IPS DF 4.7 (cell line): ENCODE data around the gene POU5F1.

Experiments
- DNase-seq: peaks from one replicate; pipeline ENCODE4 v3.0.0-alpha.2; 2013; ENCODE audit warnings: low spot score; ENCODE audit errors: extremely low read depth

POU5F1 gene

DNA sequence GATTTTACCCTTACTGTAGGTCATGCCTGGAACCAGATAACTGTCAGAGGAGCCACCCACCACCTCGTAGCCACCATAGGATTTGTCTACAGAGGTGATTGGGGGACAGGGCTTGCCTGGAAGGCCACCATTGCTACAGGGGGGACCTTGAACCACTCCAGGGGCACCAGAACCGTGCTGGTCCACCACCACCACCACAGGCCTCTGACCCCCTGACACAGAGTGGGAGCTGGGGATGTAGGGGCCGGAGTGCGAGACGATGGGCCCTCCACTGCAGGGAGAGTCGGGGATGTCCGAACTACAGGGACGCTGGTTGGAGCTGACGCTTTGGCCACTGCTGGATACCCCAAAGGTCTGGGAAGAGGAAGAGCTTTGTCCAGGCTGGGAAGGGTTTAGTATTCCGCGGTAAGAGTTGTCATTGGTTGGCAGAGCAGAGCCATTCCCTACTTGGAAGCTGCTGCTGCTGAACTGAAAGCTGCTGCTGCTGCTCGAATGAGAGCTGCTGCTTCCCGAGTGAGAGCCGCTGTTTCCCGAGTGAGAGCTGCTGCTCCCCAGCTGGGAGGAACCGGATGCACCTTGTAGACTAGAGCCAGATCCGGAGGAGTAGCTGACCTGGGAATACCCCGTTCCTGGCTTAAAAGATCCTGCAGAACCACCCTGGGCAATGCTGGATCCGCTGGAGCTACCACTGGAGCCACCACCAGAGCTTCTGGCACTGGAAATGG, 53.7 kb downstream of the POU5F1 start:
- no peak for DNase-seq

DNA sequence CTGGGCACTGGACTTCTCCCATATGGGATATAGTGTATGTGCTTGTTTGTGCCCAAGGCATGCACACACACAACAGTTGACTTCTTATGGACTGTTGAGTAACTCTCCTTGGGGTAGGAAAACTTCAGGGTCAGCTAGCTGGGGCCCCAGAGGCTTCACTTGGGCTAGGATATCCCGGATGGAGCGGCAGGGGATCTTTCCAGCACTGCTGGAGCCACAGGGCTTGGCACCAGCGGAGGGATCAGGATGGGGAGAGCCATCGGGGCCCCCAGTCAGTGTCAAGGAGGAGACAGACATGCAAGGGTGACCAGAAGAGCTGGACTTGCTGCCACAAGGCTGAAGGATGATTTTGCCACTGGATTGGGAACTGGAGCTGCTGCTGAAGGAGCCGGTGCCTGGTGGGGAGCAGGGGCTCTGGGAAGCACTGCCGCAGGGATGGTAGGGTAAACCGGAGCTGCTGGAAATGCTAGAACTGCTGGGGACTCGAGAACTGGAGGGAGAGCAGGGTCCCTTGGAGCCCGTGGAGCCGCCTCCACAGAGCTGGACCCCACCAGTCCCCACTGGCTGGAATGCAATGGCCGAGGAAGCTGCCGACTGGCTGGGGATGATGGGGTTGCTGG, 54.4 kb downstream of the POU5F1 start:
- no peak for DNase-seq

DNA sequence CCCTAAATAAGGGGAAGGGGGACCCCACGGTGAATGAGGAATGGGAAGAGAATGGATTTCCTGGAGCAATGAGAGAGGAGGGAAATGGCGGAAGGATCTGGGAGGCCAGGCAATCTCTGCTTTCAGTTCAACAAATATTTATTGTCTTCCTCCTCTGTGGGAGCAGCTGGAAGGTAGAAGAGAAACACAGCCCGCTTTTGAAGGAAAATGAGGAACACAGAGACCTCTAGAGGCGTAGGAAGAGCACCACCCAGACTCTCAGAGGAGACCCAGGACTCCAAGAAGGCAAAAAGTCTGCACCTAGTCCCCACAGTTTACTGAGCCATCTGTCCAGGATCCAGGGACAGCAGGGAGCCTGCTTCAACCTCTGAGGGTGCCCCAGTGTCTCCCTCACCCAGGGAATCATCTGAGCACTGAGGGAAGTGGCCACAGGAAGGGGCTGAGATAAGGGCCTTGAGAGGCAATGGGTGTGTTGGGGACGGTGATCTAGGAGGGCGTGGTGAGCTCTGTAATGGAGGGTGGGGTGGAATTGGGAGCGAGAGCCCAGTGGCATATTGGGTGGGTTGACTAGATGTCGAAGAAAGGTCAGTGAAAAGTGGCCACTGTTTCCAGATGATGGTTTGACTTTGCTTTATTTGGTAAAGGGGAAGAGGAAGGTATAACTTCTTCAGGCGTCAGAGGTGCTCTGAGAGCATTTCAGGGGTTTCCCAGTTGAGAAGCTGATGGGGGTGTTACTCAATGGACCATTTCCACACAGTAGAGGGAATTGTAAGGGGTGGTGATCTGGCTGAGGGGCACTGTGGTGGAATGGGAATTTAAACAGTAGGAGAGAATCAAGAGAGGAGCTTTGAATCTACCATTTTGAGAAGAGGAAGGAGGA, 55.3 kb downstream of the POU5F1 start:
- DNase-seq = no peak

DNA sequence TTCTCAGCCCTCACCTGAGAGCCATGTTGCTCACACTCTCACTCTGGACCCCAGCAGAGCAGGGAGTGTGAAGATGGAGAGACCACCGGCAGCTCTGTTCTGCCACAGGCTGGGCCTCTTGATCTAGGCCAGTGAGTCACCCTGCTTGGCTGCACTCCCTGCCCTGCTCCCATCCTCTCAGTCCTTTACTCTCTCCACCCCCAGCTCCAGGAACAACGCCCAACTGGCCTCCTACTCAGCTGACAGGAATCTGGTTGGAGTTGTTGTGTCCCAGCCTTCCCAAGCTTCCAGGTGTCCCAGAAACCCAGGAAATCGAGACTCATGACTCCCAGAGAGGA, 56.0 kb downstream of the POU5F1 start, which contains the start of gene PSORS1C1:
Gene PSORS1C1 (plus strand): TSS at position 260 of the 338 bp plus-strand sequence. CDS start 14,833 bp downstream, outside the sequence.
- no peak for DNase-seq
